ENCODE measurements around the gene RABEP2.
"Not testable (repeated sequence)": the region's sequence is repeated elsewhere in the genome, so short reads cannot be mapped to it uniquely, and the experiment has no call there.

RABEP2 gene

DNA sequence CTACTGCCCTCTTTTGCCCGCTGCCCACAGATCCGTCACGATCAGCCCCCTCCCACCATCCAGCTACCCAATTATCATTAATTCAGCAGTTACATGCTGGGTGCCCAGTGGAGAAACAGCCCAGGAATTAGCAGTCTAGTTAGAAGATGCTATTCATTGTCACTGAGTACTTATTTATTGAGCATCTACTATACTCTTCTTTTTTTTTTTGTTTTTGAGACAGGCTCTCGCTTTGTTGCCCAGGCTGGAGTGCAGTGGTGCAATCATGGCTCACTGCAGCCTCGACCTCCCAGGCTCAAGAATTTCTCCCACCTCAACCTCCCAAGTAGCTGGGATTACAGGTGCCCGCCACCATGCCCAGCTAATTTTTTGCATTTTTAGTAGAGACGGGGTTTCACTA lies 14.8 kb upstream of the RABEP2 start:
- H3K27ac Mint-ChIP-seq; H3K9me3 Mint-ChIP-seq; H3K4me3 Mint-ChIP-seq; DNase-seq; H3K36me3 Mint-ChIP-seq (ENCODE audit: low read depth); H3K27me3 Mint-ChIP-seq: not testable (repeated sequence)
- peaks cover 13% of the 10 kb centered on the region for H3K4me1 Mint-ChIP-seq (ENCODE audit: low read depth)

DNA sequence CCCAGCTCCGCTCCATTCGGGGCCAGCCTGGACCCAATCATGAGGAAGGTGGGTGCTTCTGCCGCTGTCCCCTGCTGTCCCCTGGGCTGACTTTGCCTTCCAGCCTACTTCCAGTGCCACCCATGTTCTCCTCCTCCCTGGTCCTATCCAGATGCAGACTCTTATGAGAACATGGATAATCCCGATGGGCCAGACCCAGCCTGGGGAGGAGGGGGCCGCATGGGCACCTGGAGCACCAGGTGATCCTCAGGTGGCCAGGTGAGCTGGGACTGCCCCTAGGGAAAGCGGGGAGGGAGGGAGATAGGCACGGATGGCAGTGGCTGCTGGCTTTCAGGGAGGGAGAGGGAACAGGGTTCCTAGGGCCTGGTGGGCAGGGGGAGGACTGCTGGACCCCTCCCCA lies 13.7 kb upstream of the RABEP2 start:
- DNase-seq = no peak
- Mint-ChIP-seq H3K27ac (no peak overlapping the region), H3K36me3 (ENCODE audit: low read depth) (no peaks in the 10 kb centered on the region), H3K4me1 (ENCODE audit: low read depth) (peaks cover 13% of the 10 kb centered on the region), H3K9me3 (no peaks in the 10 kb centered on the region), H3K4me3 (no peak overlapping the region), H3K27me3 (no peaks in the 10 kb centered on the region)

DNA sequence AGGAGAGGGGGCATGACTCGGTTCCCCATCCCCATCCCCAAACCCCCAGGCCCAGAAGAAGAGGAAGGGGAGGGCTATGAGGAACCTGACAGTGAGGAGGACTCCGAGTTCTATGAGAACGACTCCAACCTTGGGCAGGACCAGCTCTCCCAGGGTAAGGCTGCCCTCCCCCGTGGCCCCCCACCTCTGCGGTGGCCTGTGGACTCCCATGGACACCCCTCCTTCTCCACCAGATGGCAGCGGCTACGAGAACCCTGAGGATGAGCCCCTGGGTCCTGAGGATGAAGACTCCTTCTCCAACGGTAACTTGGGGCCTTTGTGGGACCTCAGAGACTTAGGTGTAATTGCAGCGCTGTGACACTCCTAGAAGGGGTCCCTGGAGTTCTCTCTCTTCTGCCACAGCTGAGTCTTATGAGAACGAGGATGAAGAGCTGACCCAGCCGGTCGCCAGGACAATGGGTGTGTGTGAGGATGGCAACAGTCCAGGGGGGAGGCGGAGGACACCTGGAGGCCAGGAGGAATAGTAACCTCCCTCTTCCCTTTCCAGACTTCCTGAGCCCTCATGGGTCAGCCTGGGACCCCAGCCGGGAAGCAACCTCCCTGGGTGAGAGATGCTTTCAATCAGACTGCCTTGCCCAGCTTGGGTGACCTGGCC lies 12.3 kb upstream of the RABEP2 start:
- no peak overlapping the region for H3K4me3 Mint-ChIP-seq
- DNase-seq = no peak
- H3K4me1 Mint-ChIP-seq (ENCODE audit: low read depth) = peaks cover 13% of the 10 kb centered on the region
- H3K27me3 Mint-ChIP-seq = no peaks in the 10 kb centered on the region
- H3K36me3 Mint-ChIP-seq (ENCODE audit: low read depth) = no peaks in the 10 kb centered on the region
- H3K27ac Mint-ChIP-seq = no peak overlapping the region
- no peaks in the 10 kb centered on the region for H3K9me3 Mint-ChIP-seq

- H3K9me3 Mint-ChIP-seq = no peaks in the 10 kb centered on the region
- H3K4me3 Mint-ChIP-seq = peak overlapping the region; percentile 68
- H3K27ac Mint-ChIP-seq = no peak overlapping the region
- no peaks in the 10 kb centered on the region for H3K27me3 Mint-ChIP-seq
- H3K36me3 Mint-ChIP-seq (ENCODE audit: low read depth) = no peaks in the 10 kb centered on the region
- peaks cover 13% of the 10 kb centered on the region for H3K4me1 Mint-ChIP-seq (ENCODE audit: low read depth)
- no peak for DNase-seq
These were observed 11.7 kb upstream of the RABEP2 start for GRCh38 chr16:28936784-28937155.

GRCh38 chr16:28935924-28936783 lies 11.1 kb upstream of the RABEP2 start:
- no peaks in the 10 kb centered on the region for H3K9me3 Mint-ChIP-seq
- H3K4me1 Mint-ChIP-seq (ENCODE audit: low read depth) = peaks cover 13% of the 10 kb centered on the region
- peak; percentile 94 for DNase-seq
- peak overlapping the region; percentile 69 for H3K27ac Mint-ChIP-seq
- H3K4me3 Mint-ChIP-seq = peak overlapping the region; percentile 68
- no peaks in the 10 kb centered on the region for H3K27me3 Mint-ChIP-seq
- no peaks in the 10 kb centered on the region for H3K36me3 Mint-ChIP-seq (ENCODE audit: low read depth)

DNA sequence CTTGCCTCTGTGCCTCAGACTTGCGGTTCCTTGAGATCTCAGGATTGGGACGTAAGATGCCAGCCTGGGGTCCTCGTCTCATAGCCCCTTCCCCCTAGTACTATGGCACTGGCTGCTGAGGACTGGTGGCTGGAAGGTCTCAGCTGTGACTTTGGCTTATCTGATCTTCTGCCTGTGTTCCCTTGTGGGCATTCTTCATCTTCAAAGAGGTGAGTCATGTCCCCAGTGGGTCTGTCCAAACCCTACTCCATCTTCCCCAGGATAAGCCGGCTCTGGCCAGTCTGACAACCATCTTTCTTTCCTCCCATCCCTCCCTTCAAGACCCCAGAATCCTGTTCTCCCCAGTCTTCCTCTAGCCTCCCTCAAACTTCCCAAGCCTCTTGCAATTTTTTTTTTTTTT lies 10.3 kb upstream of the RABEP2 start:
- Mint-ChIP-seq H3K27ac (no peak overlapping the region), H3K27me3 (no peaks in the 10 kb centered on the region), H3K36me3 (ENCODE audit: low read depth) (no peaks in the 10 kb centered on the region), H3K9me3 (no peaks in the 10 kb centered on the region), H3K4me3 (peak overlapping the region; percentile 32), H3K4me1 (ENCODE audit: low read depth) (peaks cover 20% of the 10 kb centered on the region)
- no peak for DNase-seq

DNA sequence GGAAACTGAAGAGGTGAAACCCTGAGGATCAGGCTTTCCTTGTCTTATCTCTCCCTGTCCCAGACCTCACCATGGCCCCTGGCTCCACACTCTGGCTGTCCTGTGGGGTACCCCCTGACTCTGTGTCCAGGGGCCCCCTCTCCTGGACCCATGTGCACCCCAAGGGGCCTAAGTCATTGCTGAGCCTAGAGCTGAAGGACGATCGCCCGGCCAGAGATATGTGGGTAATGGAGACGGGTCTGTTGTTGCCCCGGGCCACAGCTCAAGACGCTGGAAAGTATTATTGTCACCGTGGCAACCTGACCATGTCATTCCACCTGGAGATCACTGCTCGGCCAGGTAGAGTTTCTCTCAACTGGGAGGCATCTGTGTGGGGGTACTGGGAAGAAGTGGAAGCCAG lies 8.1 kb upstream of the RABEP2 start:
- no peaks in the 10 kb centered on the region for H3K36me3 Mint-ChIP-seq (ENCODE audit: low read depth)
- no peak overlapping the region for H3K4me3 Mint-ChIP-seq
- H3K9me3 Mint-ChIP-seq = no peaks in the 10 kb centered on the region
- H3K27ac Mint-ChIP-seq = no peak overlapping the region
- peaks cover 20% of the 10 kb centered on the region for H3K4me1 Mint-ChIP-seq (ENCODE audit: low read depth)
- no peak for DNase-seq
- H3K27me3 Mint-ChIP-seq = no peaks in the 10 kb centered on the region

- DNase-seq = no peak
- no peaks in the 10 kb centered on the region for H3K27me3 Mint-ChIP-seq
- no peaks in the 10 kb centered on the region for H3K36me3 Mint-ChIP-seq (ENCODE audit: low read depth)
- H3K4me3 Mint-ChIP-seq = no peak overlapping the region
- H3K9me3 Mint-ChIP-seq = no peaks in the 10 kb centered on the region
- no peak overlapping the region for H3K27ac Mint-ChIP-seq
- H3K4me1 Mint-ChIP-seq (ENCODE audit: low read depth) = peaks cover 20% of the 10 kb centered on the region
These were observed 7.5 kb upstream of the RABEP2 start for GRCh38 chr16:28932339-28933141.

- Mint-ChIP-seq H3K9me3 (no peaks in the 10 kb centered on the region), H3K4me1 (ENCODE audit: low read depth) (peaks cover 19% of the 10 kb centered on the region), H3K27me3 (no peaks in the 10 kb centered on the region)
These were observed 6.8 kb upstream of the RABEP2 start, which contains the start of gene CD19 for GRCh38 chr16:28931801-28932225. TSS of gene CD19 (plus strand) at chr16:28931971. CDS start at chr16:28932001, 30 bp downstream.

GRCh38 chr16:28930652-28931051 lies 5.6 kb upstream of the RABEP2 start:
- no peak for DNase-seq
- Mint-ChIP-seq H3K36me3 (ENCODE audit: low read depth) (peaks cover 4% of the 10 kb centered on the region), H3K4me3 (no peak overlapping the region)

More at GRCh38 chr16:28931801-28932225, 6.8 kb upstream of the RABEP2 start, which contains the start of gene CD19:
- Mint-ChIP-seq H3K4me3 (no peak within 1 kb of the TSS), H3K27ac (peak within 1 kb of the TSS; percentile 57), H3K36me3 (ENCODE audit: low read depth) (no peaks in the 10 kb centered on the region)
- no peak for DNase-seq

DNA sequence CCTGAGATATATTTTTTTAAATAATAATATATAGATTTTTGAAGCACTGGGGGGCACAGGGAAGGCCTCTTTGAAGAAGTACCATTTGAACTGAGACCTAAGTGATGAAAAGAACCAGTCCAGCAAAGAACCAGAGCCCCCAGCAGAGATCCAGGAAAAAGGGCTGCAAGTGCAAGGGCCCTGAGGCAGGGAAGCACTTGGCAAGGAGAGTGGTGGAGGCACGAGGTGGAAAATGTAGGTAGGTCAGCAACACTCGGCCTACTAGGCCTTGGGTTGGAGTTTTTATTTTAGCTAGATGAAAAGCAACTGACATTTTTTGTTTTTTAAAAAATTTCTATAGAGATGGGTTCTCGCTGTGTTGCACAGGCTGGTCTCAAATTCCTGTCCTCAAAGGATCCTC lies 5.2 kb upstream of the RABEP2 start:
- H3K9me3 Mint-ChIP-seq = no peaks in the 10 kb centered on the region
- no peak overlapping the region for H3K4me3 Mint-ChIP-seq
- H3K4me1 Mint-ChIP-seq (ENCODE audit: low read depth) = peaks cover 14% of the 10 kb centered on the region
- no peak for DNase-seq
- no peaks in the 10 kb centered on the region for H3K27me3 Mint-ChIP-seq
- no peak overlapping the region for H3K27ac Mint-ChIP-seq
- peaks cover 6% of the 10 kb centered on the region for H3K36me3 Mint-ChIP-seq (ENCODE audit: low read depth)

More at GRCh38 chr16:28930652-28931051, 5.6 kb upstream of the RABEP2 start:
- Mint-ChIP-seq H3K27me3 (no peaks in the 10 kb centered on the region), H3K27ac (peak overlapping the region; percentile 57), H3K9me3 (no peaks in the 10 kb centered on the region), H3K4me1 (ENCODE audit: low read depth) (peaks cover 16% of the 10 kb centered on the region)

- Mint-ChIP-seq H3K27ac (no peak overlapping the region), H3K9me3 (no peaks in the 10 kb centered on the region), H3K4me3 (no peak overlapping the region), H3K4me1 (ENCODE audit: low read depth) (peaks cover 23% of the 10 kb centered on the region), H3K36me3 (ENCODE audit: low read depth) (peaks cover 16% of the 10 kb centered on the region), H3K27me3 (no peaks in the 10 kb centered on the region)
- no peak for DNase-seq
These were observed 2.8 kb upstream of the RABEP2 start for GRCh38 chr16:28927815-28928214.

DNA sequence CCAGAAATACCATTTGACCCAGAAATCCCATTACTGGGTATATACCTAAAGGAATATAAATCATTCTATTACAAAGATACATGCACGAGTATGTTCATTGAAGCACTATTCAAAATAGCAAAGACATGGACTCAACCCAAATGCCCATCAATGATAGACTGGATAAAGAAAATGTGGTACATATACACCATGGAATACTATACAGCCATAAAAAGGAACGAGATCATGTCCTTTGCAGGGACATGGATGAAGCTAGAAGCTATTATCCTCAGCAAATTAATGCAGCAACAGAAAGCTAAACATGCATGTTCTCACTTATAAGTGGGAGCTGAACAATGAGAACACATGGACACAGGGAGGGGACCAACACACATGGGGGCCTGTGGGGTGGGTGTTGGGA lies 1.2 kb upstream of the RABEP2 start:
- not testable (repeated sequence) for DNase-seq, H3K9me3 Mint-ChIP-seq, H3K27me3 Mint-ChIP-seq
- H3K27ac Mint-ChIP-seq = peak overlapping the region; percentile 97
- H3K36me3 Mint-ChIP-seq (ENCODE audit: low read depth) = peaks cover 24% of the 10 kb centered on the region
- H3K4me1 Mint-ChIP-seq (ENCODE audit: low read depth) = peaks cover 23% of the 10 kb centered on the region
- peak overlapping the region; percentile 90 for H3K4me3 Mint-ChIP-seq

- H3K36me3 Mint-ChIP-seq (ENCODE audit: low read depth) = peaks cover 27% of the 10 kb centered on the region
- H3K9me3 Mint-ChIP-seq = no peaks in the 10 kb centered on the region
- H3K27ac Mint-ChIP-seq = peak overlapping the region; percentile 97
- H3K27me3 Mint-ChIP-seq = no peaks in the 10 kb centered on the region
- peak; percentile 88 for DNase-seq
- peaks cover 18% of the 10 kb centered on the region for H3K4me1 Mint-ChIP-seq (ENCODE audit: low read depth)
- peak overlapping the region; percentile 90 for H3K4me3 Mint-ChIP-seq
These were observed 569 bp upstream of the RABEP2 start for GRCh38 chr16:28925386-28926228.

Data from activated T-cell treated with anti-CD3 and anti-CD28 coated beads, Interleukin-2, amount 50 U/mL, for 24 hours (primary cell).